Mesothelial cell of epicardium (in vitro differentiated cells): ENCODE measurements around the gene B4GALNT4. TPM values are rescaled to one million over a fixed set of nuclear protein-coding genes. Genes with fewer than 3 reads are reported as not detected.
"Not testable (repeated sequence)": the region's sequence is repeated elsewhere in the genome, so short reads cannot be mapped to it uniquely, and the experiment has no call there.

Experiments used
- DNase-seq, 2 experiments: peaks; one replicate each; pipeline ENCODE4 v3.0.0; 2021; ENCODE audit warnings: low spot score in 2 of 2; ENCODE audit not compliant: unreplicated experiment in 2 of 2
- H3K27ac Mint-ChIP-seq: 2 replicates; pipeline ENCODE4 v1.8.0; 2021; ENCODE audit warnings: mixed read lengths
- H3K27me3 Mint-ChIP-seq: 2 replicates; pipeline ENCODE4 v1.8.0; 2021; ENCODE audit warnings: low read depth, mixed read lengths
- H3K36me3 Mint-ChIP-seq: 2 replicates; pipeline ENCODE4 v1.8.0; 2021; ENCODE audit warnings: mixed read lengths
- H3K4me1 Mint-ChIP-seq: 2 replicates; pipeline ENCODE4 v1.8.0; 2021; ENCODE audit warnings: mixed read lengths
- H3K4me3 Mint-ChIP-seq: 2 replicates; pipeline ENCODE4 v1.8.0; 2021; ENCODE audit warnings: mild to moderate bottlenecking, moderate library complexity, mixed read lengths
- H3K9me3 Mint-ChIP-seq: 2 replicates; pipeline ENCODE4 v1.8.0; 2021; ENCODE audit warnings: mixed read lengths
- CTCF ChIP-seq: fragments of 200-600 bp; sonication (generic); IDR thresholded peaks from one replicate; pipeline ENCODE4 v1.5.0; 2021; ENCODE audit warnings: antibody characterized with exemption; ENCODE audit not compliant: unreplicated experiment
- total RNA-seq: library from RNA; stranded (reverse); gene quantifications from 3 replicates; pipeline ENCODE4 v1.2.1, GENCODE V29; 2021

Gene B4GALNT4
- total RNA-seq, 1 donor from 2014 or later: 314 TPM

DNA sequence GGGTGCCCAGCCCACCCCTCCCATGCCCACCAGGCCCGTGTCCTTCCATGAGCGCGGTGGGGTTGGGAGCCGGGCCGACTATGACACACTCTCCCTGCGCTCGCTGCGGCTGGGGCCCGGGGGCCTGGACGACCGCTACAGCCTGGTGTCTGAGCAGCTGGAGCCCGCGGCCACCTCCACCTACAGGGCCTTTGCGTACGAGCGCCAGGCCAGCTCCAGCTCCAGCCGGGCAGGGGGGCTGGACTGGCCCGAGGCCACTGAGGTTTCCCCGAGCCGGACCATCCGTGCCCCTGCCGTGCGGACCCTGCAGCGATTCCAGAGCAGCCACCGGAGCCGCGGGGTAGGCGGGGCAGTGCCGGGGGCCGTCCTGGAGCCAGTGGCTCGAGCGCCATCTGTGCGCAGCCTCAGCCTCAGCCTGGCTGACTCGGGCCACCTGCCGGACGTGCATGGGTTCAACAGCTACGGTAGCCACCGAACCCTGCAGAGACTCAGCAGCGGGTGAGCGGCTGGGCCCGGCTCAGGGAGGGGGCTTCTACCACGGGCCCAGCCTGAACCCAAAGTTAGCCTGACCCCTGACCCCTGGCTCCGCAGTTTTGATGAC lies 27.7 kb downstream of the B4GALNT4 start:
- no peaks in the 10 kb centered on the region for H3K27me3 Mint-ChIP-seq
- peaks cover 14% of the 10 kb centered on the region for H3K4me1 Mint-ChIP-seq
- no peak overlapping the region for H3K4me3 Mint-ChIP-seq
- no peak for TF ChIP-seq CTCF
- H3K36me3 Mint-ChIP-seq: peaks cover 11% of the 10 kb centered on the region
- DNase-seq: no peak
- no peak overlapping the region for H3K27ac Mint-ChIP-seq
- H3K9me3 Mint-ChIP-seq: no peaks in the 10 kb centered on the region

GRCh38 chr11:398826-399225 lies 29.5 kb downstream of the B4GALNT4 start:
- DNase-seq: no peak
- Mint-ChIP-seq H3K27ac (no peak overlapping the region), H3K4me3 (no peak overlapping the region), H3K36me3 (peaks cover 11% of the 10 kb centered on the region), H3K27me3 (no peaks in the 10 kb centered on the region), H3K4me1 (peaks cover 8% of the 10 kb centered on the region), H3K9me3 (no peaks in the 10 kb centered on the region)
- no peak for TF ChIP-seq CTCF

- Mint-ChIP-seq H3K36me3 (peaks cover 11% of the 10 kb centered on the region), H3K4me1 (peaks cover 6% of the 10 kb centered on the region), H3K9me3 (no peaks in the 10 kb centered on the region), H3K27ac (no peak overlapping the region), H3K27me3 (no peaks in the 10 kb centered on the region), H3K4me3 (no peak overlapping the region)
- no peak for DNase-seq
- no peak for TF ChIP-seq CTCF
Observed at GRCh38 chr11:399731-400211, 30.5 kb downstream of the B4GALNT4 start.

DNA sequence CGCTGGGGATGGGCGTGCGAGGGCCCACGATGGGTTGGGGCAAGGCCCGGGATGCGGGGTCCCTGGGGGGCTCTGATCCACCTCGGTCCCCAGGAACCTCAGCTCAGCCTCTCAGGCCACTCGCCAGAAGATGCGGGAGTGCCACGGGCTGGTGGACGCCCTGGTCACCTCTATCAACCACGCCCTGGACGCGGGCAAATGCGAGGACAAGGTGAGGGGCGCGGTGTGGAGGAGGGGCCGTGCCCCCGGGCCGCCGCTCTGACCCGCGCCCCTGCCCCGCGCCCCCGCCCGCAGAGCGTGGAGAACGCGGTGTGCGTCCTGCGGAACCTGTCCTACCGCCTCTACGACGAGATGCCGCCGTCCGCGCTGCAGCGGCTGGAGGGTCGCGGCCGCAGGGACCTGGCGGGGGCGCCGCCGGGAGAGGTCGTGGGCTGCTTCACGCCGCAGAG lies 31.0 kb downstream of the B4GALNT4 start:
- H3K27ac Mint-ChIP-seq: no peak overlapping the region
- no peak overlapping the region for H3K4me3 Mint-ChIP-seq
- peaks cover 11% of the 10 kb centered on the region for H3K36me3 Mint-ChIP-seq
- DNase-seq: no peak
- no peaks in the 10 kb centered on the region for H3K27me3 Mint-ChIP-seq
- no peaks in the 10 kb centered on the region for H3K9me3 Mint-ChIP-seq
- no peak for TF ChIP-seq CTCF
- peaks cover 3% of the 10 kb centered on the region for H3K4me1 Mint-ChIP-seq

DNA sequence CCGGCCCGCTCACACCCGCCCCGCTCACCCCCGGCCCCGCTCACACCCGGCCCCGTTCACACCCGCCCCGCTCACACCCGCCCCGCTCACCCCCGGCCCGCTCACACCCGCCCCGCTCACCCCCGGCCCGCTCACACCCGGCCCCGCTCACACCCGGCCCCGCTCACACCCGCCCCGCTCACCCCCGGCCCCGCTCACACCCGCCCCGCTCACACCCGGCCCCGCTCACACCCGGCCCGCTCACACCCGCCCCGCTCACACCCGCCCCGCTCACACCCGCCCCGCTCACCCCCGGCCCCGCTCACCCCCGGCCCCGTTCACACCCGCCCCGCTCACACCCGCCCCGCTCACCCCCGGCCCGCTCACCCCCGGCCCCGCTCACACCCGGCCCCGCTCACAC lies 31.9 kb downstream of the B4GALNT4 start:
- not testable (repeated sequence) for H3K27ac Mint-ChIP-seq, H3K9me3 Mint-ChIP-seq, H3K27me3 Mint-ChIP-seq, H3K4me1 Mint-ChIP-seq, H3K4me3 Mint-ChIP-seq, DNase-seq
- peaks cover 11% of the 10 kb centered on the region for H3K36me3 Mint-ChIP-seq

DNA sequence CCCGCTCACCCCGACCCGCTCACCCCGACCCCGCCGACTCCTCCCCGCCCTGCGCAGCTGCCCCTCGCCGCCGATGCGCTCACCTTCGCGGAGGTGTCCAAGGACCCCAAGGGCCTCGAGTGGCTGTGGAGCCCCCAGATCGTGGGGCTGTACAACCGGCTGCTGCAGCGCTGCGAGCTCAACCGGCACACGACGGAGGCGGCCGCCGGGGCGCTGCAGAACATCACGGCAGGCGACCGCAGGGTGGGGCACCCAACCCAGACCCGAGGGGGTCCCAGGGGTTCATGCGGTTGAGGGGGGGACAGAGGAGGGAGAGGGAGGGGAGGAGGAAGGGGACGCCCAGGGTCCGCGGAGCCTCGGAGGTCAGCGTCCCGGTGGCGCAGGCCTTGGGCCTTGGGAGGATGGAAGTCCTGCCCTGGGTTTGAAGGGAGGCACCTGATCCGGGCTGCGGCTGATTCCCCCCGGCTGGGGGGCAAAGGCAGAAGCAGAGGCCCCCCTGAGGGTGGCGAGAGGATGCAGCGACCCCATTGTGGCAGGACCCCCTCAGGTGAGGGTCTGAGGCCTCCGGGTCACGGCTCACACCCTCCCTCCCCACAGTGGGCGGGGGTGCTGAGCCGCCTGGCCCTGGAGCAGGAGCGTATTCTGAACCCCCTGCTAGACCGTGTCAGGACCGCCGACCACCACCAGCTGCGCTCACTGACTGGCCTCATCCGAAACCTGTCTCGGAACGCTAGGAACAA lies 33.9 kb downstream of the B4GALNT4 start:
- Mint-ChIP-seq H3K9me3 (no peaks in the 10 kb centered on the region), H3K36me3 (peaks cover 9% of the 10 kb centered on the region), H3K4me1 (peaks cover 6% of the 10 kb centered on the region), H3K4me3 (no peak overlapping the region), H3K27me3 (no peaks in the 10 kb centered on the region), H3K27ac (no peak overlapping the region)
- TF ChIP-seq CTCF: no peak
- no peak for DNase-seq
